ENCODE results near the gene GPR37.

GPR37 gene

GRCh38 chr7:124765401-124766352, at the start of gene GPR37:
Gene GPR37 (minus strand): TSS chr7:124765792. CDS start chr7:124764976, 816 bp downstream.
- DNase-seq (ENCODE audit: low read depth in 1 of 2, low spot score in 1 of 2) = no peak

- DNase-seq (ENCODE audit: low read depth in 1 of 2, low spot score in 1 of 2) = no peak
Observed at GRCh38 chr7:124813994-124814798, 48.6 kb upstream of the GPR37 start.

GRCh38 chr7:124812764-124813163, 47.2 kb upstream of the GPR37 start:
- no peak for DNase-seq (ENCODE audit: low read depth in 1 of 2, low spot score in 1 of 2)

GRCh38 chr7:124811341-124811740, 45.7 kb upstream of the GPR37 start:
- no peak for DNase-seq (ENCODE audit: low read depth in 1 of 2, low spot score in 1 of 2)

GRCh38 chr7:124810605-124811004, 45.0 kb upstream of the GPR37 start:
- no peak for DNase-seq (ENCODE audit: low read depth in 1 of 2, low spot score in 1 of 2)

- DNase-seq (ENCODE audit: low read depth in 1 of 2, low spot score in 1 of 2) = no peak
Observed at GRCh38 chr7:124808206-124808605, 42.6 kb upstream of the GPR37 start.

GRCh38 chr7:124801330-124801895, 35.8 kb upstream of the GPR37 start:
- no peak for DNase-seq (ENCODE audit: low read depth in 1 of 2, low spot score in 1 of 2)

GRCh38 chr7:124800386-124800785, 34.8 kb upstream of the GPR37 start:
- no peak for DNase-seq (ENCODE audit: low read depth in 1 of 2, low spot score in 1 of 2)

GRCh38 chr7:124799448-124799847, 33.9 kb upstream of the GPR37 start:
- no peak for DNase-seq (ENCODE audit: low read depth in 1 of 2, low spot score in 1 of 2)

- DNase-seq (ENCODE audit: low read depth in 1 of 2, low spot score in 1 of 2) = no peak
Observed at GRCh38 chr7:124796771-124797170, 31.2 kb upstream of the GPR37 start.

GRCh38 chr7:124792696-124793095, 27.1 kb upstream of the GPR37 start:
- no peak for DNase-seq (ENCODE audit: low read depth in 1 of 2, low spot score in 1 of 2)

GRCh38 chr7:124792002-124792401, 26.4 kb upstream of the GPR37 start:
- DNase-seq (ENCODE audit: low read depth in 1 of 2, low spot score in 1 of 2) = no peak

- DNase-seq (ENCODE audit: low read depth in 1 of 2, low spot score in 1 of 2) = no peak
Observed at GRCh38 chr7:124791426-124791825, 25.8 kb upstream of the GPR37 start.

- DNase-seq (ENCODE audit: low read depth in 1 of 2, low spot score in 1 of 2) = no peak
Observed at GRCh38 chr7:124790645-124791044, 25.1 kb upstream of the GPR37 start.

GRCh38 chr7:124785994-124786393, 20.4 kb upstream of the GPR37 start:
- no peak for DNase-seq (ENCODE audit: low read depth in 1 of 2, low spot score in 1 of 2)

GRCh38 chr7:124784879-124785818, 19.6 kb upstream of the GPR37 start:
- no peak for DNase-seq (ENCODE audit: low read depth in 1 of 2, low spot score in 1 of 2)

GRCh38 chr7:124783271-124783670, 17.7 kb upstream of the GPR37 start:
- no peak for DNase-seq (ENCODE audit: low read depth in 1 of 2, low spot score in 1 of 2)

- DNase-seq (ENCODE audit: low read depth in 1 of 2, low spot score in 1 of 2) = no peak
Observed at GRCh38 chr7:124781907-124782734, 16.5 kb upstream of the GPR37 start.

- DNase-seq (ENCODE audit: low read depth in 1 of 2, low spot score in 1 of 2) = no peak
Observed at GRCh38 chr7:124781418-124781817, 15.8 kb upstream of the GPR37 start.

- no peak for DNase-seq (ENCODE audit: low read depth in 1 of 2, low spot score in 1 of 2)
Observed at GRCh38 chr7:124780608-124781007, 15.0 kb upstream of the GPR37 start.
